CD4-positive, alpha-beta T cell (primary cell): ENCODE results near the gene EARS2. TPM values are rescaled to one million over a fixed set of nuclear protein-coding genes. Genes with fewer than 3 reads are reported as not detected.
"Not testable (repeated sequence)": the region's sequence is repeated elsewhere in the genome, so short reads cannot be mapped to it uniquely, and the experiment has no call there.

ENCODE experiments used
- ATAC-seq: fragments of 200-7000 bp; cut with Tn5 transposase; one replicate; pipeline ENCODE4 v1.10.0; 2022; ENCODE audit warnings: mild to moderate bottlenecking; ENCODE audit not compliant: poor library complexity
- CTCF ChIA-PET: fragments of 350-600 bp; sonication (Branson Sonifier 250); formaldehyde crosslinking; loops from one replicate; lab custom pipeline; 2021; ENCODE audit warnings: antibody characterized with exemption, inconsistent platforms; lab: Charles Lee
- POLR2A ChIA-PET: fragments of 350-600 bp; sonication (Branson Sonifier 250); formaldehyde crosslinking; loops from one replicate; lab custom pipeline; 2021; ENCODE audit warnings: antibody characterized with exemption, inconsistent platforms; lab: Charles Lee
- DNase-seq, 14 experiments: peaks; one replicate each; pipeline ENCODE4 v3.0.0-alpha.2; 2013 to 2020; ENCODE audit warnings: mixed read lengths in 2 of 14
- H3K27ac ChIP-seq, 2 donors: one replicate each; pipeline versions ENCODE4 v1.5.1 to v1.7.0; 2013; ENCODE audit warnings: low read length in 2 of 2, low read depth in 1 of 2, mild to moderate bottlenecking in 1 of 2
- H3K27me3 ChIP-seq, 2 experiments: 1 replicate in 1 of 2; 2 replicates in 1 of 2; pipeline versions ENCODE4 v1.6.1 to v1.7.0; 2013; ENCODE audit warnings: low read length in 2 of 2, control low read depth in 1 of 2, mild to moderate bottlenecking in 1 of 2, moderate library complexity in 1 of 2; ENCODE audit not compliant: insufficient read depth in 2 of 2, control insufficient read depth in 1 of 2
- H3K36me3 ChIP-seq: one replicate; pipeline ENCODE4 v1.6.1; 2013; ENCODE audit warnings: low read length, control low read depth; ENCODE audit not compliant: insufficient read depth
- H3K4me1 ChIP-seq: one replicate; pipeline ENCODE4 v1.6.1; 2013; ENCODE audit warnings: low read length, control low read depth; ENCODE audit not compliant: insufficient read depth
- H3K4me3 ChIP-seq: one replicate; pipeline ENCODE4 v1.5.1; 2013; ENCODE audit warnings: mild to moderate bottlenecking, low read length, moderate library complexity
- H3K9me3 ChIP-seq, 2 experiments: 1 replicate in 1 of 2; 2 replicates in 1 of 2; pipeline versions ENCODE4 v1.6.1 to v1.7.0; 2013; ENCODE audit warnings: low read length in 2 of 2, mild to moderate bottlenecking in 2 of 2, control low read depth in 1 of 2, moderate library complexity in 1 of 2; ENCODE audit not compliant: control insufficient read depth in 1 of 2, insufficient read depth in 1 of 2
- H3K27ac Mint-ChIP-seq: one replicate; pipeline ENCODE4 v1.8.0; 2020; ENCODE audit warnings: mixed read lengths
- H3K27me3 Mint-ChIP-seq: one replicate; pipeline ENCODE4 v1.8.0; 2021; ENCODE audit warnings: mixed read lengths
- H3K36me3 Mint-ChIP-seq: one replicate; pipeline ENCODE4 v1.8.0; 2021; ENCODE audit warnings: low read depth, mixed read lengths
- H3K4me1 Mint-ChIP-seq: one replicate; pipeline ENCODE4 v1.8.0; 2021; ENCODE audit warnings: low read depth, mixed read lengths
- H3K4me3 Mint-ChIP-seq: one replicate; pipeline ENCODE4 v1.8.0; 2020; ENCODE audit warnings: mild to moderate bottlenecking, mixed read lengths
- H3K9me3 Mint-ChIP-seq: one replicate; pipeline ENCODE4 v1.8.0; 2020; ENCODE audit warnings: mixed read lengths
- CTCF ChIP-seq: fragments of 200-600 bp; IDR thresholded peaks from one replicate; pipeline ENCODE4 v1.8.0; 2022; ENCODE audit warnings: antibody characterized with exemption, mild to moderate bottlenecking
- intact Hi-C, 2 experiments: fragments of 100-400 bp; cut with DNase I in 1 of 2; cut with micrococcal nuclease in 1 of 2; formaldehyde crosslinking; loops; one replicate each; pipeline versions ENCODE4 v1.15.1 to v1.9.0; 2023 to 2025; cut with DNase I, micrococcal nuclease
- total RNA-seq, 174 experiments: library from RNA in 2 of 174; stranded (reverse) in 2 of 174; gene quantifications; one replicate each; pipeline ENCODE4 v1.2.3 and lab custom pipeline; 2021 to 2026

EARS2 gene
- total RNA-seq, 2 experiments from 2014 or later, result 7.9 to 8.0 TPM

- H3K36me3 ChIP-seq, result peaks cover 37% of the 10 kb centered on the region
- peaks cover 10% of the 10 kb centered on the region for H3K4me1 ChIP-seq
- ATAC-seq (no peak), DNase-seq (no peak)
- intact Hi-C loops, result loop anchor here in 1 of 2 experiments (10.0 kb wide), 1 partner anchor 1597 kb away; the partner anchor contains the start of gene UQCRC2
- Mint-ChIP-seq H3K4me3 (no peak overlapping the region), H3K27ac (no peak overlapping the region), H3K36me3 (peaks cover 61% of the 10 kb centered on the region), H3K4me1 (peaks cover 15% of the 10 kb centered on the region), H3K27me3 (no peaks in the 10 kb centered on the region), H3K9me3 (no peaks in the 10 kb centered on the region)
- no peak overlapping the region for H3K4me3 ChIP-seq
- POLR2A ChIA-PET, result no interaction called here
- CTCF ChIA-PET, result no interaction called here
- H3K9me3 ChIP-seq, result no peaks in the 10 kb centered on the region
- H3K27me3 ChIP-seq, result no peaks in the 10 kb centered on the region
- no peak for TF ChIP-seq CTCF
- H3K27ac ChIP-seq, result no peak overlapping the region
These were observed 5.0 kb downstream of the EARS2 start for GRCh38 chr16:23552161-23552560.

DNA sequence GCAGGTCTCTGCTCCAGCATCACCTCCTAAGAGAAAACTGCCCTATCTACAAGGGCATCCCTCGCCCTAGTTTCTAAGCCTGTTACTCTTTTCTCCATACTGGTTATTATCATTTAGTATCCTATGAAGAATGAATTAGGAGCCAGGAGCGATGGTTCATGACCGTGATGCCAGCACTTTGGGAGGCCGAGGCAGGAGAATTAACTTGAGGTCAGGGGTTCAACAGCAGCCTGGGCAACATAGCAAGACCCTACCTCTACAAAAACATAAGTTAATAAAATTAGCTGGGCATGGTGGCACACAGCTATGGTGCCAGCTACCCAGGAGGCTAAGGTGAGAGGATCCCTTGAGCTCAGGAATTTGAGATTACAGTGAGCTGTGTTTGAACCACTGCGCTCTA, 7.2 kb downstream of the EARS2 start:
- POLR2A ChIA-PET, result no interaction called here
- Mint-ChIP-seq H3K9me3 (no peaks in the 10 kb centered on the region), H3K36me3 (peaks cover 76% of the 10 kb centered on the region), H3K27ac (no peak overlapping the region), H3K27me3 (no peaks in the 10 kb centered on the region), H3K4me3 (no peak overlapping the region), H3K4me1 (peaks cover 7% of the 10 kb centered on the region)
- Histone ChIP-seq H3K4me1 (no peaks in the 10 kb centered on the region), H3K4me3 (no peak overlapping the region), H3K9me3 (no peaks in the 10 kb centered on the region), H3K27me3 (no peaks in the 10 kb centered on the region), H3K36me3 (peaks cover 55% of the 10 kb centered on the region), H3K27ac (no peak overlapping the region)
- no peak for TF ChIP-seq CTCF
- no peak for ATAC-seq
- CTCF ChIA-PET, result no interaction called here
- intact Hi-C loops, result loop anchor here in 1 of 2 experiments (10.0 kb wide), 1 partner anchor 1595 kb away; the partner anchor contains the start of gene UQCRC2
- DNase-seq, result no peak

GRCh38 chr16:23544436-23544835, 12.7 kb downstream of the EARS2 start:
- CTCF ChIA-PET, result no interaction called here
- Mint-ChIP-seq H3K4me1 (no peaks in the 10 kb centered on the region), H3K4me3 (no peak overlapping the region), H3K9me3 (no peaks in the 10 kb centered on the region), H3K27ac (no peak overlapping the region), H3K36me3 (peaks cover 67% of the 10 kb centered on the region), H3K27me3 (no peaks in the 10 kb centered on the region)
- no peaks in the 10 kb centered on the region for H3K4me1 ChIP-seq
- DNase-seq, result no peak
- no peak for TF ChIP-seq CTCF
- peaks cover 59% of the 10 kb centered on the region for H3K36me3 ChIP-seq
- no peaks in the 10 kb centered on the region for H3K27me3 ChIP-seq
- H3K27ac ChIP-seq, result no peak overlapping the region
- POLR2A ChIA-PET, result interaction anchor here (0.6 kb wide), 1 partner anchor 10 kb away, joined by 4 read pairs; no protein-coding TSS in a partner anchor
- no peak for ATAC-seq
- no peak overlapping the region for H3K4me3 ChIP-seq
- H3K9me3 ChIP-seq, result no peaks in the 10 kb centered on the region
- intact Hi-C loops, result no loop called here

DNA sequence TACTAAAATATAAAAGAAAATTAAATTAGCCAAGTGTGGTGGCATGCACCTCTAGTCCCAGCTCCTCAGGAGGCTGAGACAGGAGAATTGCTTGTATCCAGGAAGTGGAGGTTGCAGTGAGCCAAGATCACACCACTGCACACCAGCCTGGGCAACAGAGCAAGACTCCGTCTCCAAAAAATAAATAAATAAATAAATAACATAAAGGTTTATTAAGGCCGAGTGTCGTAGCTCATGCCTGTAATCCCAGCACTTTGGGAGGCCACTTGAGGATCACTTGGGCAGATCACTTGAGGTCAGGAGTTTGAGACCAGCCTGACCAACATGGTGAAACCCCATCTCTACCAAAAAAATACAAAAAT, 16.4 kb downstream of the EARS2 start:
- H3K9me3 ChIP-seq, H3K27me3 ChIP-seq, H3K4me1 ChIP-seq, H3K4me1 Mint-ChIP-seq, intact Hi-C loops, CTCF ChIA-PET, DNase-seq, H3K4me3 ChIP-seq, H3K9me3 Mint-ChIP-seq, H3K4me3 Mint-ChIP-seq, POLR2A ChIA-PET, H3K27ac ChIP-seq, H3K27ac Mint-ChIP-seq, H3K27me3 Mint-ChIP-seq, ATAC-seq: not testable (repeated sequence)
- H3K36me3 ChIP-seq, result peaks cover 36% of the 10 kb centered on the region
- H3K36me3 Mint-ChIP-seq, result peaks cover 70% of the 10 kb centered on the region
